Measurements from ENCODE around the gene H1-8. TPM values are rescaled to one million over a fixed set of nuclear protein-coding genes. Genes with fewer than 3 reads are reported as not detected.

H1-8 gene, protein sequence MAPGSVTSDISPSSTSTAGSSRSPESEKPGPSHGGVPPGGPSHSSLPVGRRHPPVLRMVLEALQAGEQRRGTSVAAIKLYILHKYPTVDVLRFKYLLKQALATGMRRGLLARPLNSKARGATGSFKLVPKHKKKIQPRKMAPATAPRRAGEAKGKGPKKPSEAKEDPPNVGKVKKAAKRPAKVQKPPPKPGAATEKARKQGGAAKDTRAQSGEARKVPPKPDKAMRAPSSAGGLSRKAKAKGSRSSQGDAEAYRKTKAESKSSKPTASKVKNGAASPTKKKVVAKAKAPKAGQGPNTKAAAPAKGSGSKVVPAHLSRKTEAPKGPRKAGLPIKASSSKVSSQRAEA
- total RNA-seq, result not detected

DNA sequence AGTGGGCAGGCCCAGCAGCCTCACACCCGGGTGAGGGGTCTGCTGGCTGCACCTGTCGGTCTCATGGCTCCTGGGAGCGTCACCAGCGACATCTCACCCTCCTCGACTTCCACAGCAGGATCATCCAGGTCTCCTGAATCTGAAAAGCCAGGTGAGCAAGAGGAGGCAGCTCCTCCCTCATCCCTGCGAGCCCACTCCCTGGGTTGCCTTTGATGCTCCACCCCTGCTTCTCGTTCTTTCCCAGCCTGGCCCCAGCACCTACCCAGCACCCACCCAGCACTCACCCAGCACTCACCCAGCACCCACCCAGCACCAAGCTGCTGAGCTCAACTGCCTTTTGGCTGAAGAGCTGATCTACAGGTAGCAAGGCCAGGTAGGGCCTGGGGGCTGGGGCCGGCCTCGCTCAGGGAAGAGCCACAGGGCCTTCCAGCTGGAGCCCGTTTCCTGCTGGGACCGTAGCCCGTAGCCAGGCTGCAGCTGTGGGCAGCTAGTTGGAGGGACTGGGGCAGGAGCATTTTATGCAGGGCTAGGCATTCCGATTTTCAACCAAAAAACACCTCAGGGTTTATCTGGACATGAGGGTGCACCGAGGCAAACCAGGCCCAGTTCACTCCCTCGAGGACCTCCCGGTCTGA lies at the start of gene H1-8:
Gene H1-8, plus strand, starts transcription at position 20 of the 635 bp plus-strand sequence. Its CDS starts 44 bp downstream, at position 64.
- TF ChIP-seq, protein P1, sequence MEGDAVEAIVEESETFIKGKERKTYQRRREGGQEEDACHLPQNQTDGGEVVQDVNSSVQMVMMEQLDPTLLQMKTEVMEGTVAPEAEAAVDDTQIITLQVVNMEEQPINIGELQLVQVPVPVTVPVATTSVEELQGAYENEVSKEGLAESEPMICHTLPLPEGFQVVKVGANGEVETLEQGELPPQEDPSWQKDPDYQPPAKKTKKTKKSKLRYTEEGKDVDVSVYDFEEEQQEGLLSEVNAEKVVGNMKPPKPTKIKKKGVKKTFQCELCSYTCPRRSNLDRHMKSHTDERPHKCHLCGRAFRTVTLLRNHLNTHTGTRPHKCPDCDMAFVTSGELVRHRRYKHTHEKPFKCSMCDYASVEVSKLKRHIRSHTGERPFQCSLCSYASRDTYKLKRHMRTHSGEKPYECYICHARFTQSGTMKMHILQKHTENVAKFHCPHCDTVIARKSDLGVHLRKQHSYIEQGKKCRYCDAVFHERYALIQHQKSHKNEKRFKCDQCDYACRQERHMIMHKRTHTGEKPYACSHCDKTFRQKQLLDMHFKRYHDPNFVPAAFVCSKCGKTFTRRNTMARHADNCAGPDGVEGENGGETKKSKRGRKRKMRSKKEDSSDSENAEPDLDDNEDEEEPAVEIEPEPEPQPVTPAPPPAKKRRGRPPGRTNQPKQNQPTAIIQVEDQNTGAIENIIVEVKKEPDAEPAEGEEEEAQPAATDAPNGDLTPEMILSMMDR (IDR thresholded peaks at IDR 0.05; ENCODE audit: low read depth), result no peak

DNA sequence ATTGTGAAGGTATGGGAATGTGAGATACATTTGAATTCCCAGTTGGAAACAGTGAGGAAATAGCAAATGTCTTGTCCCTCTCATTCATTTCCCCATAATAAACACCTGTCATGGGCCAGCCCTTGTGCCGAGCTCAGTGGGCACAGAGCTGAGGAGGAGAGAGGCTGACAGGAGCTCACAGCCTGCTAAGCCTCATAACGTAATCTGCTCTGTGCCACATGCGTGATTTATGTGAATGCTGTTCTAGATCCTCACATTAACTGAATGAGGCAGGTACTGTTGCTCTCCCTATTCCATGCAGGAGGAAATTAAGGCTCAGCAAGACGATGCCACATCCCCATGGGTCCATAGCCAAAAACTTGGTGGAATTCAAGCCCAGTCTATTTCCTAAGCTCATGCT lies 49.8 kb upstream of the H1-8 start:
- TF ChIP-seq, protein P1 (IDR thresholded peaks at IDR 0.05; ENCODE audit: low read depth), result no peak

DNA sequence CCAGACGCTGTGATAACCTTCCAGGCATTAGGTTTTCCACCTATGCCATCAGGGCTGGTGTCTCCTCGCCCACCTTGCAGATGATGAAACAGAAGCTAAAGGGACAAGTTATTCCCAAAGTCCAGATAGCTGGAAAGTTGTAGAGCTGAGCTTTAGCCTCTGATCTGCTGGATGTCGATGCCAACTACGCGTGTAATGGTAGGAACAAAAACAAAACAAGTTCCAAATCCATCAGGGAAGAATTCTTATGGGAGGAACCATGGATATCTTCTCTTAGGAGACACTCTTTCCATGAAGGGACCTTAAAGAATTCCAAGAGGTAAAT lies 42.7 kb upstream of the H1-8 start:
- TF ChIP-seq, protein P1 (IDR thresholded peaks at IDR 0.05; ENCODE audit: low read depth), result no peak

DNA sequence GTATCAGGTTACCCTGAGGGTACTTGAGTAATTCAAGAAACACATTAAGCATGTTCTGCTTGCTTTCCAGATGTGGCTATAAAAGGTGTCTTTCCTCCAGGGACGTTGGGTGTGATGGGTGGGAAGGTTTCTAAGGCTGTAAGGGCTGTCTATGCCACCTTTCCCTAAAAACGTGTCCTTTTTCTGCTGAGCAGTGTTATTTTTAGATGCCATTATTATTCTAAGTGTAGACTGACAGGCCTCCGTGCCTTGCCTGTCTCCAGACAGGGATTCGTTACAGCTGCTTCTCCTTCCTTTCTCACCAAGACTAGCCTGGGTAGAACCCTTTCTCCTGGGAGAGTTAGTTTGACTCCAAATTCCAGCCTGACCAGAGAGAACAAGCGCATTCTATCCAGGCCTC lies 41.3 kb upstream of the H1-8 start:
- TF ChIP-seq, protein P1 (IDR thresholded peaks at IDR 0.05; ENCODE audit: low read depth), result no peak

DNA sequence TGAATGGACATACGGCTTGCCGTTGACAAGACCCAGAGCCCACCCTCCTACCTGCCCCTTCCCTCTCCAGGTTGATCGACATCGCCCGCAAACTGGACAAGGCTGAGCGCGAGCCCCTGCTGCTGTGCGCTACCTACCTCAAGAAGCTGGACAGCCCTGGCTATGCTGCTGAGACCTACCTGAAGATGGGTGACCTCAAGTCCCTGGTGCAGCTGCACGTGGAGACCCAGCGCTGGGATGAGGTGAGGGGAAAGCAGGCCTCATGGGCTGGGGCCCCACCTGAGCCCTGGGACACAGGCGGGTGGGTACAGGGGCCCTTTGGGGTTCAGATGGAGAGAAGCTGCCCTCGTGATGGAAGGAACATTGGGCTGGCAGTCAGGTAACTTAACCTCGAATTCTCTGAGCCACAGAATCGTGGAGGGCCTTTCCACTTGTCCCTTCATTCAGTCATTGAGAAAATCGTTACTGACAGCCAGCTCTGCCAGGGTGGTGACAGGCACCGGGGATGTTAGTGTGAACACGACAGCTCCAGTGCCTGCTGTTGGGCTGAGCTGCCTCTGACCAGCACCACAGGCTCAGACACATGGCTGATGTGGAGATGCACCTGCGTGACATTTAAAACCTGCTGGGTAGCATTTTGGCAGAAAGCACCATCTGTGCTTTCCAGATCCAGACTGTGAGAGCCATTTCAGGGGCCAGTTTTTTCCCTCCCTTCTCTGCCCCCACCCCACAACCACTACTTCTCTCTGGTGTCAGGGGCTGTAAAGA lies 40.1 kb upstream of the H1-8 start:
- TF ChIP-seq, protein P1 (IDR thresholded peaks at IDR 0.05; ENCODE audit: low read depth), result no peak

DNA sequence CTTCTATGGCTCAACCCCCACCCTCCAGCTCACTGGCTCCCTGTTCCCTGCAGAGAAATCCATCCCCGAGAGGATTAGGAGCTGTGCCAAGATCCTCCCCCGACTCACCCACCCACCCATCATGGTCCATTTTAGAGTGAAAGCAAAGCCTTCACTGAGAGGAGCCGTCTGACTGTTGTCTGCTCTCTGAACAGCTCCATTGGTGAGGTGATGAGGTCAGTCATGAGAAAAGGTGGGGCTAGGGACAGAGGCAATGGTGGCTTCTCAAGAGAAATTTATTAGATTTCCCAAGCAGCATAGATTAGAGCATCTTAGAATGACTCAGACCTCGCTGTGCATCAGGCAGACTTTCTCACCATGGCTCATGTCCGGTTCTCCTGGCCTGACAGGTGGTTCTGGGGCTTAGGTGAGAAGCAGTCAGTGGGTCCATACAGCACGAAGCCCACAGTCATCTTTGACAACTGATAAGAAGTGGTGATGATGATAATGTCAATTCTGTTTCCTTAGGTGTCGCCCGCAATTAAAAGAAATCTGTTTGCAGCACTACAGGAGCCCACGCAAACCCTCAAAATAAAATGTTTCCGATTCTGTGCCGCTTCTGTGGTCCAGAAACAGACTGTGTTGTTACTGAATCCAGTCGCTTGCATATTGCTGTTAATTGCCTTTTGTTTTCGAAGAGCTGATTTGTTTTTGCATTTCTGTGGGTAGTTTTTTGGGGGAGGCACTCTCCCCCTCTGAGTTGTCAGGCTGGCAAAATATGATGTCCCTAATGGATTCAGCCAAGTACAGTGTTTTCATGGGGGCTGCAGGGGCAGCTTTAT lies 39.3 kb upstream of the H1-8 start:
- TF ChIP-seq, protein P1 (IDR thresholded peaks at IDR 0.05; ENCODE audit: low read depth), result no peak
